ENCODE results near the gene RERG.

RERG gene

DNA sequence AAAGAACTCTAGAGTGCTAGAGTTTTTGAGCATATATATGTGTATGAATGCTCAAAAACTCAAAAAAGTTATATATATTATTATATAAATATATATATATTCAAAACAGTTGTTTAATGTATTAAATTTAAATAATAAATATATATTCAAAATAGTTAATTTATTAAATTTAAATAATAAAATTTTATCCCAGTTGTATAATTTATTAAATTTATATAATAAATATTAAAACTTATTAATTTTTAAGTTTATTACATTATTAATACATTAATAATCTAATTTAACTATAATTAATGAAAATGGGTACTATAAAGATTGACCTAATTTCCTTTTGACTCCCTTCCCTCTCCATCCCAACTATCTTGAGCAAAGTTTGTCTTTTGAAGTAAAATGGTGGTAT is 97.8 kb downstream of the RERG start:
- Histone ChIP-seq H3K36me3 (ENCODE audit: insufficient read depth) (no peaks in the 10 kb centered on the region), H3K4me3 (IDR thresholded peaks at IDR 0.05; ENCODE audit: insufficient read depth, low read depth, low read length) (no peak overlapping the region), H3K27ac (no peak overlapping the region), H2AFZ (ENCODE audit: low read depth) (no peak overlapping the region), H3K4me2 (no peak overlapping the region), H3K27me3 (ENCODE audit: insufficient read depth, low read depth) (no peaks in the 10 kb centered on the region), H4K20me1 (ENCODE audit: insufficient read depth) (no peaks in the 10 kb centered on the region), H3K4me1 (ENCODE audit: low read depth, poor library complexity, severe bottlenecking) (peaks cover 17% of the 10 kb centered on the region), H3K9ac (no peak overlapping the region), H3K79me2 (ENCODE audit: insufficient read depth, low read depth) (no peaks in the 10 kb centered on the region)
- TF ChIP-seq, protein P1, sequence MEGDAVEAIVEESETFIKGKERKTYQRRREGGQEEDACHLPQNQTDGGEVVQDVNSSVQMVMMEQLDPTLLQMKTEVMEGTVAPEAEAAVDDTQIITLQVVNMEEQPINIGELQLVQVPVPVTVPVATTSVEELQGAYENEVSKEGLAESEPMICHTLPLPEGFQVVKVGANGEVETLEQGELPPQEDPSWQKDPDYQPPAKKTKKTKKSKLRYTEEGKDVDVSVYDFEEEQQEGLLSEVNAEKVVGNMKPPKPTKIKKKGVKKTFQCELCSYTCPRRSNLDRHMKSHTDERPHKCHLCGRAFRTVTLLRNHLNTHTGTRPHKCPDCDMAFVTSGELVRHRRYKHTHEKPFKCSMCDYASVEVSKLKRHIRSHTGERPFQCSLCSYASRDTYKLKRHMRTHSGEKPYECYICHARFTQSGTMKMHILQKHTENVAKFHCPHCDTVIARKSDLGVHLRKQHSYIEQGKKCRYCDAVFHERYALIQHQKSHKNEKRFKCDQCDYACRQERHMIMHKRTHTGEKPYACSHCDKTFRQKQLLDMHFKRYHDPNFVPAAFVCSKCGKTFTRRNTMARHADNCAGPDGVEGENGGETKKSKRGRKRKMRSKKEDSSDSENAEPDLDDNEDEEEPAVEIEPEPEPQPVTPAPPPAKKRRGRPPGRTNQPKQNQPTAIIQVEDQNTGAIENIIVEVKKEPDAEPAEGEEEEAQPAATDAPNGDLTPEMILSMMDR (conservative IDR thresholded peaks at IDR 0.05; ENCODE audit: low read depth, low read length) = no peak

GRCh38 chr12:15122344-15122743 is 98.9 kb downstream of the RERG start:
- Histone ChIP-seq H3K27ac (peak overlapping the region; percentile 67), H3K27me3 (ENCODE audit: insufficient read depth, low read depth) (no peaks in the 10 kb centered on the region), H2AFZ (ENCODE audit: low read depth) (peak overlapping the region; percentile 77), H3K4me2 (peak overlapping the region; percentile 77), H4K20me1 (ENCODE audit: insufficient read depth) (no peaks in the 10 kb centered on the region), H3K4me1 (ENCODE audit: low read depth, poor library complexity, severe bottlenecking) (peaks cover 17% of the 10 kb centered on the region), H3K36me3 (ENCODE audit: insufficient read depth) (no peaks in the 10 kb centered on the region), H3K9ac (peak overlapping the region; percentile 41; the same call in 1 of the 2 replicates), H3K4me3 (IDR thresholded peaks at IDR 0.05; ENCODE audit: insufficient read depth, low read depth, low read length) (no peak overlapping the region), H3K79me2 (ENCODE audit: insufficient read depth, low read depth) (no peaks in the 10 kb centered on the region)
- TF ChIP-seq, protein P1 (conservative IDR thresholded peaks at IDR 0.05; ENCODE audit: low read depth, low read length) = no peak

DNA sequence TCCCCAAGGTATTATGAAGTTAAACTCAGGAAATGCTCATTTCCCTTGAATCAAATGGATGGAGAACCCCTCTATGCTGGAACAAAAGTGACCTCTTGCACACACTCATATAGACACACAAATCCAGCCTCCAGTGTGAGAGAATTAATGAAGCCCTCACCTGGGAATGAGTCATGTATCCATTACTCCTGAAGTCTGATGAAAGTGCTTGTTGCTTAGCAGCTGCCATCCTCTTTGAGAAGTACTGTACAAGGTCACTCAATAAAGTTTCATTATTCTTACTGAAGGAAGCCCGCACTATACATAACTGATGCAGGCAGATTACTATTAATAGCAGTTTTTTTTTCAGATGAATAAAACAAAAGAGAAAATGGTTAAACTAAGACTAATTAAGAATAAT is 102.3 kb downstream of the RERG start:
- Histone ChIP-seq H3K4me1 (ENCODE audit: low read depth, poor library complexity, severe bottlenecking) (peaks cover 17% of the 10 kb centered on the region), H3K9ac (no peak overlapping the region), H3K4me3 (IDR thresholded peaks at IDR 0.05; ENCODE audit: insufficient read depth, low read depth, low read length) (no peak overlapping the region), H3K79me2 (ENCODE audit: insufficient read depth, low read depth) (no peaks in the 10 kb centered on the region), H3K36me3 (ENCODE audit: insufficient read depth) (no peaks in the 10 kb centered on the region), H4K20me1 (ENCODE audit: insufficient read depth) (no peaks in the 10 kb centered on the region), H2AFZ (ENCODE audit: low read depth) (no peak overlapping the region), H3K4me2 (no peak overlapping the region), H3K27me3 (ENCODE audit: insufficient read depth, low read depth) (no peaks in the 10 kb centered on the region), H3K27ac (no peak overlapping the region)
- TF ChIP-seq, protein P1 (conservative IDR thresholded peaks at IDR 0.05; ENCODE audit: low read depth, low read length) = no peak

DNA sequence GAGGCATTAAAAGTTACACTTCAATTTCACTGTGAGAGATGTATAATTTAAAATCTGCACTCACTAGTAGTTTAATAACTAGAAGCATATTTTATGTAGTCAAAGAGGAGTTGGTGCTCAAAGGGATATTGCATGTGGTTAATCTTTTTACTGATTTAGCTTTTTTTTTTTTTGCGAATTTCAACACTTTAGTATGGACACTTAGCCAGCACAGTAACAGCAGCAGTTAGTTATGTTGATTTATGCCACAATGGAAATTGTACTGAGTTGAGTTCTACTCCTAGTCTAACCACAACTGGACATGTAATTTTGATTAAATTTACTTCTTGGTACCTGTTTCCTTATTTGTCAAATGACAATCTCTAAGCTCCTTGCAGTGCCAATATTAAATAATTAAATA is 104.2 kb downstream of the RERG start:
- TF ChIP-seq, protein P1 (conservative IDR thresholded peaks at IDR 0.05; ENCODE audit: low read depth, low read length) = no peak

More for the DNA sequence above, 104.2 kb downstream of the RERG start:
- no peaks in the 10 kb centered on the region for H3K79me2 ChIP-seq (ENCODE audit: insufficient read depth, low read depth)
- no peaks in the 10 kb centered on the region for H4K20me1 ChIP-seq (ENCODE audit: insufficient read depth)
- no peak overlapping the region for H3K27ac ChIP-seq
- H3K36me3 ChIP-seq (ENCODE audit: insufficient read depth) = no peaks in the 10 kb centered on the region
- H3K4me1 ChIP-seq (ENCODE audit: low read depth, poor library complexity, severe bottlenecking) = peaks cover 4% of the 10 kb centered on the region
- no peak overlapping the region for H2AFZ ChIP-seq (ENCODE audit: low read depth)
- no peak overlapping the region for H3K9ac ChIP-seq
- no peaks in the 10 kb centered on the region for H3K27me3 ChIP-seq (ENCODE audit: insufficient read depth, low read depth)
- H3K4me3 ChIP-seq (IDR thresholded peaks at IDR 0.05; ENCODE audit: insufficient read depth, low read depth, low read length) = no peak overlapping the region
- H3K4me2 ChIP-seq = no peak overlapping the region

Data from KMS-11 (cell line).